ENCODE data around the gene MACIR. TPM values are rescaled to one million over a fixed set of nuclear protein-coding genes. Genes with fewer than 3 reads are reported as not detected.

MACIR gene
- total and polyA plus RNA-seq, 2 donors (not counting 3 experiments of a cell fraction or from before 2014, with no cell fraction given): 4.0 to 9.3 TPM

DNA sequence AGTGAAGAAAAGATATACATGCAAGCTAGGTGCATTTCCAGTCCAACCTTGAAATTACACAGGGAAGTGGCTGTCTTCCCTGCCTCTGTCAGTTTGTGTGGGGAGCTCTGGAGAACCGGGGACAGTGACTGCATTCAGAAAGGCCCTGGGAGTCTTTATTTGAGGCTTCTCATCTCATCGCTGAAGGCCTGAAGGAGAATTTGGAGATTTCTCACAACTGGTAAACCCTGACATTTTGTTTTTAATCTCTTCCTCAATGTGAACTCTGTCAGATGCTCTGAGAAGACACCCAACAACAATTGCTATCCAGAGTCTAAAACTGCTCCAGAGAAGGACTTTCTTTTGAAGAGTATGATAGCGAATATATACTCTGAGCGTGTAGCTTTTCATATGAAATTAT is 33.0 kb downstream of the MACIR start:
- ChIA-PET CTCF (no interaction called here), POLR2A (no interaction called here)
- Histone ChIP-seq H3K27me3 (ENCODE audit: control insufficient read depth in 2 of 2, insufficient read depth in 2 of 2, low read length in 2 of 2) (no peaks in the 10 kb centered on the region), H3K4me2 (ENCODE audit: insufficient read depth, low read length) (no peak overlapping the region), H3K9ac (replicated peaks; ENCODE audit: extremely low read depth, insufficient read depth, low read length) (no peak overlapping the region), H3K9me3 (replicated peaks; ENCODE audit: control insufficient read depth, insufficient read depth, low read length) (no peaks in the 10 kb centered on the region), H3K36me3 (ENCODE audit: control insufficient read depth in 2 of 2, extremely low read depth in 1 of 2, insufficient read depth in 2 of 2, low read length in 2 of 2) (no peaks in the 10 kb centered on the region), H3K27ac (ENCODE audit: insufficient read depth, low read depth, low read length) (no peak overlapping the region), H2AFZ (ENCODE audit: low read depth, low read length) (no peak overlapping the region), H3K4me1 (ENCODE audit: control insufficient read depth, extremely low read depth, insufficient read depth, low read length) (no peaks in the 10 kb centered on the region), H3K79me2 (ENCODE audit: control insufficient read depth, insufficient read depth, low read length) (no peaks in the 10 kb centered on the region), H3K4me3 (replicated peaks in 1 of 3; ENCODE audit: insufficient read depth in 1 of 3, low read depth in 1 of 3, low read length in 3 of 3) (no peak overlapping the region), H4K20me1 (replicated peaks; ENCODE audit: control insufficient read depth, extremely low read depth, insufficient read depth, low read length) (no peaks in the 10 kb centered on the region), H3K9me1 (replicated peaks; ENCODE audit: control insufficient read depth, extremely low read depth, insufficient read depth, low read length) (no peaks in the 10 kb centered on the region)
- BruUV-seq (replicated peaks): no TSS peak
- DNase-seq (ENCODE audit: low read depth, low spot score): no peak
- no peak for TF ChIP-seq EZH2 (IDR thresholded peaks at IDR 0.05; ENCODE audit: borderline replicate concordance, low read depth, low read length, severe bottlenecking)
- no peak for TF ChIP-seq GATA2 (IDR thresholded peaks at IDR 0.05; ENCODE audit: insufficient read depth, insufficient read length, low read depth, low read length)
- TF ChIP-seq, protein P1, sequence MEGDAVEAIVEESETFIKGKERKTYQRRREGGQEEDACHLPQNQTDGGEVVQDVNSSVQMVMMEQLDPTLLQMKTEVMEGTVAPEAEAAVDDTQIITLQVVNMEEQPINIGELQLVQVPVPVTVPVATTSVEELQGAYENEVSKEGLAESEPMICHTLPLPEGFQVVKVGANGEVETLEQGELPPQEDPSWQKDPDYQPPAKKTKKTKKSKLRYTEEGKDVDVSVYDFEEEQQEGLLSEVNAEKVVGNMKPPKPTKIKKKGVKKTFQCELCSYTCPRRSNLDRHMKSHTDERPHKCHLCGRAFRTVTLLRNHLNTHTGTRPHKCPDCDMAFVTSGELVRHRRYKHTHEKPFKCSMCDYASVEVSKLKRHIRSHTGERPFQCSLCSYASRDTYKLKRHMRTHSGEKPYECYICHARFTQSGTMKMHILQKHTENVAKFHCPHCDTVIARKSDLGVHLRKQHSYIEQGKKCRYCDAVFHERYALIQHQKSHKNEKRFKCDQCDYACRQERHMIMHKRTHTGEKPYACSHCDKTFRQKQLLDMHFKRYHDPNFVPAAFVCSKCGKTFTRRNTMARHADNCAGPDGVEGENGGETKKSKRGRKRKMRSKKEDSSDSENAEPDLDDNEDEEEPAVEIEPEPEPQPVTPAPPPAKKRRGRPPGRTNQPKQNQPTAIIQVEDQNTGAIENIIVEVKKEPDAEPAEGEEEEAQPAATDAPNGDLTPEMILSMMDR (IDR thresholded peaks at IDR 0.05; ENCODE audit: extremely low read depth in 1 of 2, insufficient read depth in 1 of 2, low read depth in 1 of 2, low read length in 2 of 2): no peak
- TF ChIP-seq FOS (IDR thresholded peaks at IDR 0.05; ENCODE audit: borderline replicate concordance, insufficient read depth, low read length): no peak
- TF ChIP-seq MYC (IDR thresholded peaks at IDR 0.05; ENCODE audit: low read depth, low read length): no peak
- TF ChIP-seq POLR2AphosphoS5 (IDR thresholded peaks at IDR 0.05; ENCODE audit: insufficient read depth, low read depth, low read length): no peak
- no peak for TF ChIP-seq JUN (IDR thresholded peaks at IDR 0.05; ENCODE audit: borderline replicate concordance, insufficient read depth, insufficient read length, low read depth)
- TF ChIP-seq, protein P2, sequence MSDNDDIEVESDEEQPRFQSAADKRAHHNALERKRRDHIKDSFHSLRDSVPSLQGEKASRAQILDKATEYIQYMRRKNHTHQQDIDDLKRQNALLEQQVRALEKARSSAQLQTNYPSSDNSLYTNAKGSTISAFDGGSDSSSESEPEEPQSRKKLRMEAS (IDR thresholded peaks at IDR 0.05; ENCODE audit: insufficient read depth, insufficient read length): no peak
- TF ChIP-seq POLR2A (IDR thresholded peaks at IDR 0.05; ENCODE audit: low read depth, low read length): no peak
- dilution Hi-C loops (cut with MboI; ENCODE audit: extremely low pct_ligation_motif_present, low sequenced_read_pairs) (no loop called here), intact Hi-C loops (cut with micrococcal nuclease) (no loop called here)
- no peak for FAIRE-seq
